ENCODE results near the gene ENKUR.

The ENKUR gene

DNA sequence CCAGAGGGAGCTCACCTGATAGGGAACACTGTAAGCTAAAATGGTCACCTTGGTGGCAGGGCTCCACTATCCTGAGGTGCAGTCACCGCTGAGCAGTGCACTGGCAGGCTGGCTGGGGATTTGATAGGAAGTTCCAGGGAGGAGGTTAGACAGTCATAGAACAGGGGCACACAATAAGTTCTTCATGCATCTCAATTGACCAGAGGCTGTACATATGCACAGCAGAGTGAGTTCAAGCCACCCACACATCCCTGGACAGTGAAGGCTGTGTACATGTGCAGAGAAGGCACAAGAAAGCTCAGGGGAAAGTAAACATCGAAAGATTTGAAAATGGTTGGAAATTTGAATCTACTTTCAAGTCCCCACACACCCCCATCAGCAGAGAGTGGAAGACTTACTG is 77.4 kb downstream of the ENKUR start:
- DNase-seq = no peak

GRCh38 chr10:24938076-24938475 is 77.9 kb downstream of the ENKUR start:
- DNase-seq = no peak

DNA sequence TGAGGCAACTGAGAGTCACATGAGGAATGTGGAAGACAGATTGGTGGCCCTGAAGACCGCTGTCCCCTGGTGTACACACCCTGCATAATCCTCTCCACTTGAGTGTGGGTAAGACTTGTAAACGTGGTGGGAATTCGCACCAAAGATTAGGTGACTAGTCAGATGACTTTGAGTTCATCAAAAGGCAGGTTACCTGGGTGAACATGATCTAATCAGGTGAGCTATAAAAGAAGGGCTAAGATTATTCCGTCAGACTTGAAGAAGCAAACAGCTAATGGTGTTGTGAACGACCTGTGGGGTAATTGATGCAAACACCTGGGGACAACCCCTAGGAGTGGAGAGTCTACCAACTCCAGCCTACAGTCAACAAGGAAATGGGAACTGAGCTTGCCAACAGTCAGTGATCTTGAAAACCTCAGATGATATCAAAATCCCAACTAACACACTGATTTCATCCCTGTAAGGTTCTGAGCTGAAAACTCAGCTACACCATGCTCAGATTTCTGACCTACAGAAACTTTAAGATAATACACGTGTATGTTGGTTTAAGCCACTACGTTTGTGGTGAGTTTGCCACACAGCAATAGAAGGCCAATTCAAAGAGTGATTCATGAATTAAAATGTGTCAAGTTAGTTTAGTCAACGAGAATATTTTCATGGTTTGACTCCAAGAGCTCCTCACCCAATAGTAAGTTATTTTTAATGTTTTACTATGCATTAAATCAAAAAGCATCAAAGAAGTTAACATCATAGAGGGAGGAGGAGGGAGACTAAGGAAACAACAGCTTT is 80.3 kb downstream of the ENKUR start:
- DNase-seq = no peak
